ENCODE measurements around the gene NCAM2. TPM values are rescaled to one million over a fixed set of nuclear protein-coding genes. Genes with fewer than 3 reads are reported as not detected.

Gene NCAM2
- total RNA-seq, 1 donor from 2014 or later: 3.6 TPM

DNA sequence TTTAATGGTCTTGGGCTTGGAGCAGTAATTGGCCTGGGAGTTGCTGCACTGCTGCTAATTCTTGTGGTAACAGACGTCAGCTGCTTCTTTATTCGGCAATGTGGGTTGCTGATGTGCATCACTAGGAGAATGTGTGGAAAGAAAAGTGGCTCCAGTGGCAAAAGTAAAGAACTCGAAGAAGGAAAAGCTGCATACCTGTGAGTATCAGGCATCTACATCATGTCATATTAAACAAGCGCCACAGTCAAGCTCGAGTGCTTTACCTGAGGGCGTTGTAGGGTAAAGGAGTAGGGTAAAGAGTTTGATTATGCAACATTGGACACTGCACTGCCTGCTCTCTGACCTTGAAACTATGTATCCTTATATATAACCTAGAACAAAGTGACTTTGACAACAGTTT is 510.6 kb downstream of the NCAM2 start:
- H3K36me3 Mint-ChIP-seq (ENCODE audit: low read depth): no peaks in the 10 kb centered on the region
- no peak overlapping the region for H3K4me3 Mint-ChIP-seq
- no peak for DNase-seq (ENCODE audit: low read depth, low spot score)
- H3K27ac Mint-ChIP-seq (ENCODE audit: unreplicated experiment): no peak overlapping the region
- H3K9me3 Mint-ChIP-seq: no peaks in the 10 kb centered on the region
- no peak for TF ChIP-seq CTCF (conservative IDR thresholded peaks at IDR 0.05)
- no peaks in the 10 kb centered on the region for H3K27me3 Mint-ChIP-seq (ENCODE audit: low read depth)
- H3K4me1 Mint-ChIP-seq: no peaks in the 10 kb centered on the region

DNA sequence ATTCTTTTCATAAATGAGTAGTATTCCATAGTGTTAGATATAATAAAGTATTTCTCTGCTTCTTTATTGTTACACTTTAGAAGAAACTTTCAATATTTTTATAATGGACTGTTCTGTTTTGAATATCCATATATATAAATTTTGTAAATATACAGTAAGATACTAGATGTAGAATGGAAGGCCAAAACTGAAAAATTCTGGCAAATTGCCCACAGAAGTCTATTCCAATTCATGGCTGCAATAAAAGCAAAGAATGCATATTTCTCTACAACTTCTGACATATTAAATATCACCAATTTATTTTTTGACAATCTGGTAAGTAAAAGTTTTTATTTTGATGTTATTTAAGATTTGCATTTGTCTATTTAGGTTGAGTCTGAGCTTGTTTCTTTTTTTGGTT is 532.5 kb downstream of the NCAM2 start:
- DNase-seq (ENCODE audit: low read depth, low spot score): no peak
- Mint-ChIP-seq H3K4me3 (no peak overlapping the region), H3K36me3 (ENCODE audit: low read depth) (no peaks in the 10 kb centered on the region), H3K27me3 (ENCODE audit: low read depth) (no peaks in the 10 kb centered on the region), H3K9me3 (no peaks in the 10 kb centered on the region), H3K4me1 (no peaks in the 10 kb centered on the region), H3K27ac (ENCODE audit: unreplicated experiment) (no peak overlapping the region)
- no peak for TF ChIP-seq CTCF (conservative IDR thresholded peaks at IDR 0.05)

GRCh38 chr21:21547368-21547953 is 549.3 kb downstream of the NCAM2 start:
- H3K4me3 Mint-ChIP-seq: no peak overlapping the region
- H3K4me1 Mint-ChIP-seq: no peaks in the 10 kb centered on the region
- H3K9me3 Mint-ChIP-seq: no peaks in the 10 kb centered on the region
- TF ChIP-seq CTCF (conservative IDR thresholded peaks at IDR 0.05): no peak
- H3K36me3 Mint-ChIP-seq (ENCODE audit: low read depth): no peaks in the 10 kb centered on the region
- no peak overlapping the region for H3K27ac Mint-ChIP-seq (ENCODE audit: unreplicated experiment)
- DNase-seq (ENCODE audit: low read depth, low spot score): no peak
- H3K27me3 Mint-ChIP-seq (ENCODE audit: low read depth): no peaks in the 10 kb centered on the region

- Mint-ChIP-seq H3K4me1 (no peaks in the 10 kb centered on the region), H3K27me3 (ENCODE audit: low read depth) (no peaks in the 10 kb centered on the region), H3K27ac (ENCODE audit: unreplicated experiment) (no peak overlapping the region), H3K4me3 (no peak overlapping the region), H3K36me3 (ENCODE audit: low read depth) (peaks cover 10% of the 10 kb centered on the region), H3K9me3 (peaks cover 34% of the 10 kb centered on the region)
- no peak for TF ChIP-seq CTCF (conservative IDR thresholded peaks at IDR 0.05)
- DNase-seq (ENCODE audit: low read depth, low spot score): no peak
Measured at GRCh38 chr21:21559285-21560045, 561.3 kb downstream of the NCAM2 start.

Measured in neural crest cell (in vitro differentiated cells).